ENCODE results near the gene FHAD1.

- TF ChIP-seq, protein P1, sequence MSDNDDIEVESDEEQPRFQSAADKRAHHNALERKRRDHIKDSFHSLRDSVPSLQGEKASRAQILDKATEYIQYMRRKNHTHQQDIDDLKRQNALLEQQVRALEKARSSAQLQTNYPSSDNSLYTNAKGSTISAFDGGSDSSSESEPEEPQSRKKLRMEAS (IDR thresholded peaks at IDR 0.05; ENCODE audit: low read depth) = 0 out of 2 replicates have a peak, but pooled peaks have one; percentile 24
- TF ChIP-seq CTCF (IDR thresholded peaks at IDR 0.05) (no peak), PBX3 (IDR thresholded peaks at IDR 0.05) (peak; percentile 47), NFIC (IDR thresholded peaks at IDR 0.05; ENCODE audit: borderline replicate concordance) (no peak), REST (IDR thresholded peaks at IDR 0.05; ENCODE audit: low read depth, low read length) (no peak), FOXM1 (IDR thresholded peaks at IDR 0.05; ENCODE audit: low read depth) (no peak), SMC3 (IDR thresholded peaks at IDR 0.05; ENCODE audit: low read depth, low read length) (no peak), EP300 (IDR thresholded peaks at IDR 0.05; ENCODE audit: borderline replicate concordance in 1 of 2, low read depth in 1 of 2, low read length in 1 of 2) (no peak), JUND (IDR thresholded peaks at IDR 0.05) (no peak), EZH2phosphoT487 (IDR thresholded peaks at IDR 0.05; ENCODE audit: borderline replicate concordance, low read depth) (no peak), RAD21 (IDR thresholded peaks at IDR 0.05; ENCODE audit: low read length) (no peak), TCF12 (IDR thresholded peaks at IDR 0.05) (0 out of 2 replicates have a peak, but pooled peaks have one; percentile 5), ELF1 (IDR thresholded peaks at IDR 0.05) (no peak)
These were observed 109.1 kb downstream of the FHAD1 start for GRCh38 chr1:15355968-15356625.

Data from SK-N-SH (cell line).